Right renal pelvis (tissue), 4 donors: Measurements from ENCODE around the gene XYLT1. TPM values are rescaled to one million over a fixed set of nuclear protein-coding genes. Genes with fewer than 3 reads are reported as not detected.

ENCODE experiments used
- DNase-seq, 4 donors: peaks; one replicate each; pipeline ENCODE4 v3.0.0-alpha.2; 2013; ENCODE audit warnings: low read depth in 4 of 4, low spot score in 3 of 4, missing footprints in 1 of 4
- polyA plus RNA-seq, 4 donors: library from polyadenylated mRNA; unstranded; fragments of 120-200 nt; gene quantifications; one replicate each; pipeline ENCODE4 v1.2.1, GENCODE V29; 2013; ENCODE audit not compliant: insufficient read length in 4 of 4

Gene XYLT1
- polyA plus RNA-seq, 4 donors, result 8.1 to 8.5 (median 8.4) TPM

- no peak for DNase-seq
Observed at GRCh38 chr16:17380613-17381012, 90.1 kb downstream of the XYLT1 start.

GRCh38 chr16:17379121-17379571 lies 91.6 kb downstream of the XYLT1 start:
- peak in 1 of 4 donors; percentile 56 for DNase-seq

- no peak for DNase-seq
Observed at GRCh38 chr16:17377360-17378324, 93.1 kb downstream of the XYLT1 start.

GRCh38 chr16:17375461-17376304 lies 95.1 kb downstream of the XYLT1 start:
- no peak for DNase-seq

GRCh38 chr16:17374668-17375255 lies 96.0 kb downstream of the XYLT1 start:
- no peak for DNase-seq

GRCh38 chr16:17373533-17373932 lies 97.2 kb downstream of the XYLT1 start:
- no peak for DNase-seq

GRCh38 chr16:17372386-17372785 lies 98.4 kb downstream of the XYLT1 start:
- DNase-seq, result no peak

GRCh38 chr16:17371299-17371698 lies 99.5 kb downstream of the XYLT1 start:
- DNase-seq, result no peak

- no peak for DNase-seq
Observed at GRCh38 chr16:17370731-17371285, 100.0 kb downstream of the XYLT1 start.

- DNase-seq, result no peak
Observed at GRCh38 chr16:17370223-17370707, 100.5 kb downstream of the XYLT1 start.

GRCh38 chr16:17369421-17370222 lies 101.1 kb downstream of the XYLT1 start:
- DNase-seq, result no peak

- DNase-seq, result no peak
Observed at GRCh38 chr16:17368951-17369350, 101.8 kb downstream of the XYLT1 start.

GRCh38 chr16:17368446-17368845 lies 102.3 kb downstream of the XYLT1 start:
- no peak for DNase-seq

GRCh38 chr16:17367923-17368322 lies 102.8 kb downstream of the XYLT1 start:
- no peak for DNase-seq

GRCh38 chr16:17367036-17367435 lies 103.7 kb downstream of the XYLT1 start:
- no peak for DNase-seq

GRCh38 chr16:17366299-17366961 lies 104.3 kb downstream of the XYLT1 start:
- no peak for DNase-seq

- no peak for DNase-seq
Observed at GRCh38 chr16:17365591-17366298, 105.0 kb downstream of the XYLT1 start.

GRCh38 chr16:17365211-17365541 lies 105.6 kb downstream of the XYLT1 start:
- DNase-seq, result no peak
